Fibroblast of lung (primary cell): Measurements from ENCODE around the gene TGM2. TPM values are rescaled to one million over a fixed set of nuclear protein-coding genes. Genes with fewer than 3 reads are reported as not detected.

Experiments
- DNase-seq, 2 donors: peaks; one replicate each; pipeline versions ENCODE4 v3.0.0 to v3.0.0-alpha.2; 2010; ENCODE audit warnings: low read depth in 2 of 2
- H2AFZ ChIP-seq: 2 replicates; pipeline ENCODE4 v1.5.1; 2012; ENCODE audit warnings: low read length, control low read depth, inconsistent platforms
- H3K27ac ChIP-seq: 2 replicates; pipeline ENCODE4 v1.5.1; 2011; ENCODE audit warnings: low read length, control low read depth; ENCODE audit not compliant: insufficient read depth
- H3K27me3 ChIP-seq: 2 replicates; pipeline ENCODE4 v1.5.1; 2011; ENCODE audit warnings: mild to moderate bottlenecking, low read length; ENCODE audit not compliant: control insufficient read depth, insufficient read depth
- H3K36me3 ChIP-seq: 2 replicates; pipeline ENCODE4 v1.5.1; 2011; ENCODE audit warnings: low read length; ENCODE audit not compliant: control insufficient read depth, insufficient read depth
- H3K4me1 ChIP-seq: 2 replicates; pipeline ENCODE4 v1.5.1; 2011; ENCODE audit warnings: low read length; ENCODE audit not compliant: control insufficient read depth, insufficient read depth; ENCODE audit errors: extremely low read depth
- H3K4me2 ChIP-seq: 2 replicates; pipeline ENCODE4 v1.5.1; 2011; ENCODE audit warnings: low read length, control low read depth; ENCODE audit not compliant: insufficient read depth; ENCODE audit errors: extremely low read depth
- H3K4me3 ChIP-seq, 4 experiments: fragments of 200-600 bp in 1 of 4; sonication (generic) in 1 of 4; replicated peaks in 1 of 4; 2 replicates each; pipeline ENCODE4 v1.5.1; 2011 to 2016; ENCODE audit warnings: low read length in 4 of 4, low read depth in 3 of 4, mild to moderate bottlenecking in 3 of 4, control low read depth in 2 of 4, inconsistent platforms in 1 of 4, mixed read lengths in 1 of 4; ENCODE audit not compliant: insufficient read depth in 1 of 4; ENCODE audit errors: control extremely low read depth in 1 of 4
- H3K79me2 ChIP-seq: 2 replicates; pipeline ENCODE4 v1.5.1; 2012; ENCODE audit warnings: mild to moderate bottlenecking, low read length, inconsistent platforms; ENCODE audit not compliant: control insufficient read depth, insufficient read depth
- H3K9ac ChIP-seq: 2 replicates; pipeline ENCODE4 v1.5.1; 2011; ENCODE audit warnings: mild to moderate bottlenecking, low read length, control low read depth; ENCODE audit not compliant: insufficient read depth
- H3K9me3 ChIP-seq: 2 replicates; pipeline ENCODE4 v1.5.1; 2012; ENCODE audit warnings: low read depth, low read length; ENCODE audit not compliant: control insufficient read depth, insufficient read depth
- H4K20me1 ChIP-seq: 2 replicates; pipeline ENCODE4 v1.5.1; 2011; ENCODE audit warnings: low read length; ENCODE audit not compliant: control insufficient read depth, insufficient read depth; ENCODE audit errors: extremely low read depth
- CTCF ChIP-seq, 2 donors: IDR thresholded peaks in 1 of 2; conservative IDR thresholded peaks in 1 of 2; 1 replicate in 1 of 2; 2 replicates in 1 of 2; pipeline ENCODE4 v1.5.1; 2011 to 2012; ENCODE audit warnings: low read length in 2 of 2, control low read depth in 1 of 2, inconsistent platforms in 1 of 2, low read depth in 1 of 2, mild to moderate bottlenecking in 1 of 2
- EZH2 ChIP-seq: IDR thresholded peaks from 2 replicates; pipeline ENCODE4 v1.5.1; 2012; ENCODE audit warnings: low read length, control low read depth, mild to moderate bottlenecking; ENCODE audit errors: missing control alignments
- polyA plus RNA-seq, 2 donors: library from polyadenylated mRNA; depleted of rRNA in 1 of 2; stranded (reverse) in 1 of 2; unstranded in 1 of 2; fragments of >200 nt; gene quantifications; 2 replicates each; pipeline ENCODE4 v1.2.1, GENCODE V29; 2011 to 2012; ENCODE audit warnings: missing spikeins in 1 of 2
- total RNA-seq: library from RNA; depleted of rRNA; stranded (reverse); fragments of >200 nt; gene quantifications from 2 replicates; pipeline ENCODE4 v1.2.1, GENCODE V29; 2014

The TGM2 gene
- total and polyA plus RNA-seq, 2 donors (not counting 1 experiment from before 2014, with no cell fraction given), result 103 to 238 TPM

DNA sequence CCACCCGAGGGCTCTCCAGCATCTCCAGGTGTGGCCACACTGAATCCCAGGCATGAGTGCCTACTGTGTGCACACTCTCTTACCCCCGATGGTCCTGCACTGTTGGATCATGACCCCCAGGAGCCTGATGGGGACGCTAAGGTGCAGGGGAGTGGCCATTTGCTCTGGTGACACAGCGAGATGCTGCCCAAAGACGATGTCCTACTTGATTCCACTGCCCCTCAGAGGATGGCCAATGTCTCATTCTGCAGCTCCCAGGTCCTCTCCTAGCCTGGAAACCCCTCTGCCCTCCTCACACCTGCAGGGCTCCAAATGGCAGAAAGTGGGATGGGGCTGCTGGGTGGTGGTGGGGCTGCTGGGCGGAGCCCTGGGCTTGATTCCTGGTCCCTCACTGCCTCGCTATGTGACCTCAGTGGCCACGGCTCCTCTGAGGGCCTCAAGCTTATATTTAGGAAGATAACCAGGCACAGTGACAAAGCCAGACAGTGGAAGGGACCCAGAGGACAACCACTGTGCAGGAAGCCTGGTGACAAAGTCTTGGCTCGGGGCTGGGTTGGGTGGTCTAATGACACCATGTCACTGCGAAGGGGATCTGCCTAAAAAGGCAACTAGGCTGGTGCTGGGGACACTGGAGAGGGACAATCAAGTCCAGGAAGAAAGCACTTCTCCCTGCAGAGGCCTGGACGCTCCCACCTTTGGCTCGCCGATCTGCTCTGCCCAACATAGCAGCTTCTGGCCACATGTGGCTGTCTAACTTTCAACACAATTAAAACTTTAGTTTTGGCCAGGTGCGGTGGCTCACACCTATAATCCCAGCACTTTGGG lies 28.4 kb downstream of the TGM2 start:
- no peak overlapping the region for H2AFZ ChIP-seq
- H3K4me3 ChIP-seq, result no peak overlapping the region
- H3K4me1 ChIP-seq, result peaks cover 7% of the 10 kb centered on the region
- no peak overlapping the region for H3K27ac ChIP-seq
- no peaks in the 10 kb centered on the region for H4K20me1 ChIP-seq
- H3K9me3 ChIP-seq, result no peaks in the 10 kb centered on the region
- DNase-seq, result no peak
- no peaks in the 10 kb centered on the region for H3K27me3 ChIP-seq
- TF ChIP-seq EZH2, result no peak
- TF ChIP-seq CTCF (conservative IDR thresholded peaks at IDR 0.05 in 1 of 2, IDR thresholded peaks at IDR 0.05 in 1 of 2; ENCODE audit: low read depth in 1 of 2, low read length in 2 of 2), result no peak
- no peaks in the 10 kb centered on the region for H3K79me2 ChIP-seq
- peaks cover 25% of the 10 kb centered on the region for H3K36me3 ChIP-seq
- no peak overlapping the region for H3K9ac ChIP-seq
- no peak overlapping the region for H3K4me2 ChIP-seq

- no peak overlapping the region for H3K27ac ChIP-seq
- no peaks in the 10 kb centered on the region for H3K79me2 ChIP-seq
- H3K4me3 ChIP-seq, result no peak overlapping the region
- no peaks in the 10 kb centered on the region for H4K20me1 ChIP-seq
- TF ChIP-seq CTCF (conservative IDR thresholded peaks at IDR 0.05 in 1 of 2, IDR thresholded peaks at IDR 0.05 in 1 of 2; ENCODE audit: low read depth in 1 of 2, low read length in 2 of 2) (no peak), EZH2 (no peak)
- peaks cover 7% of the 10 kb centered on the region for H3K4me1 ChIP-seq
- H3K9me3 ChIP-seq, result no peaks in the 10 kb centered on the region
- H3K27me3 ChIP-seq, result no peaks in the 10 kb centered on the region
- H2AFZ ChIP-seq, result no peak overlapping the region
- DNase-seq, result no peak
- H3K36me3 ChIP-seq, result peaks cover 23% of the 10 kb centered on the region
- no peak overlapping the region for H3K9ac ChIP-seq
- H3K4me2 ChIP-seq, result no peak overlapping the region
Observed at GRCh38 chr20:38135651-38136420, 29.2 kb downstream of the TGM2 start.

GRCh38 chr20:38135271-38135650 lies 29.8 kb downstream of the TGM2 start:
- no peak for DNase-seq
- H3K4me3 ChIP-seq, result no peak overlapping the region
- peaks cover 7% of the 10 kb centered on the region for H3K4me1 ChIP-seq
- no peak for TF ChIP-seq EZH2
- TF ChIP-seq CTCF (conservative IDR thresholded peaks at IDR 0.05 in 1 of 2, IDR thresholded peaks at IDR 0.05 in 1 of 2; ENCODE audit: low read depth in 1 of 2, low read length in 2 of 2), result no peak
- no peak overlapping the region for H3K27ac ChIP-seq
- no peaks in the 10 kb centered on the region for H4K20me1 ChIP-seq
- no peaks in the 10 kb centered on the region for H3K27me3 ChIP-seq
- H3K9me3 ChIP-seq, result no peaks in the 10 kb centered on the region
- peaks cover 23% of the 10 kb centered on the region for H3K36me3 ChIP-seq
- no peak overlapping the region for H3K4me2 ChIP-seq
- no peaks in the 10 kb centered on the region for H3K79me2 ChIP-seq
- no peak overlapping the region for H2AFZ ChIP-seq
- H3K9ac ChIP-seq, result no peak overlapping the region
